ENCODE measurements around the gene RAI14. TPM values are rescaled to one million over a fixed set of nuclear protein-coding genes. Genes with fewer than 3 reads are reported as not detected.

The RAI14 gene
- total and polyA plus RNA-seq, 4 donors: 19.4 to 214 (median 73.1) TPM

GRCh38 chr5:34706084-34706483 lies 50.0 kb downstream of the RAI14 start:
- Histone ChIP-seq H3K4me1 (ENCODE audit: control insufficient read depth in 1 of 2, insufficient read depth in 2 of 2, low read length in 2 of 2) (peaks cover 4 to 12% of the 10 kb centered on the region in 2 donors), H3K36me3 (ENCODE audit: control insufficient read depth in 1 of 2, insufficient read depth in 2 of 2, low read length in 1 of 2) (no peaks in the 10 kb centered on the region), H3K9me3 (ENCODE audit: control insufficient read depth, low read length) (no peaks in the 10 kb centered on the region), H3K27me3 (ENCODE audit: control insufficient read depth in 1 of 2, insufficient read depth in 2 of 2, low read length in 1 of 2) (no peaks in the 10 kb centered on the region), H3K4me3 (ENCODE audit: low read length in 2 of 2) (no peak overlapping the region), H3K27ac (ENCODE audit: low read depth in 1 of 2, low read length in 2 of 2) (peak overlapping the region in 1 of 2 donors; percentile 82)
- intact Hi-C loops (cut with DNase I): loop anchor here in 1 of 2 donors (1.0 kb wide), 1 partner anchor 49 kb away; no protein-coding TSS in a partner anchor
- no peak for ATAC-seq (ENCODE audit: low FRiP score)
- no peak for DNase-seq
- 0 to 10% methylated on average over 1 of the region's 1 CpG for WGBS, 2 donors

DNA sequence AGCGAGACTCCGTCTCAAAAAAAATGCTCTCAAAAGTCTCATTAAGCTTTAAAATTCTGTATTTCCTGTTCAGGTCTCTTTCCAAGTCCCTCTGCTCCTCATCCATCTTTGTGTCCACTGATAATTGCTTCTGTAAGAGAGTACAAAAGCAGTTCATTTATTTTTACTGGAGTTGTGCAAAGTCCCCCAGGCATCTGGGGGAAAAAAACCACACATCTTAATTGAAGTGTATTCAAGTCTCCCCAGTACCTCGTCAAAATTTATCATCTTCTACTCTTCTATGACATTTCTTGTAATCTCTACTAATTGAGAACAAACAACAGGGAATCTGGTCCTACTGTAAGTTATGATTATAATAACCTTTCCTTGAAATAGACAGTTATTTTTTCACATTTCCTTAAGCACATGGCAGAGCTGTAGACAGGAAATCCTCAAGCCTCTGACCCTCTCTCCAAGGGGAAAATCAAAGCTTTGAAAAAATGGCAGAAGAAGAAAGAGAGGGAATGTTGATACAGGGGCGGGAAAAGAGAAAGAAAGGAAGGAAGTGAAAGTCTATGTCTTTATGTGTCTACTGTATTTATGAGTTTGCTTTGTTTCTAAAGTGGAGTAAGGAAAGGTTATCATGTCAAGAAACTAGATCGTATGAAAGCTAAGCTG lies 51.5 kb downstream of the RAI14 start:
- peaks cover 4 to 7% of the 10 kb centered on the region in 2 donors for H3K4me1 ChIP-seq (ENCODE audit: control insufficient read depth in 1 of 2, insufficient read depth in 2 of 2, low read length in 2 of 2)

GRCh38 chr5:34708777-34709176 lies 52.6 kb downstream of the RAI14 start:
- 78 to 83% methylated on average over 2 of the region's 2 CpGs for WGBS, 2 donors
- H3K27ac ChIP-seq (ENCODE audit: low read depth in 1 of 2, low read length in 2 of 2): peak overlapping the region in 1 of 2 donors; percentile 17
- no peak overlapping the region for H3K4me3 ChIP-seq (ENCODE audit: low read length in 2 of 2)
- H3K36me3 ChIP-seq (ENCODE audit: control insufficient read depth in 1 of 2, insufficient read depth in 2 of 2, low read length in 1 of 2): no peaks in the 10 kb centered on the region
- DNase-seq (no peak), ATAC-seq (ENCODE audit: low FRiP score) (no peak)
- intact Hi-C loops (cut with DNase I): no loop called here
- peaks cover 4 to 7% of the 10 kb centered on the region in 2 donors for H3K4me1 ChIP-seq (ENCODE audit: control insufficient read depth in 1 of 2, insufficient read depth in 2 of 2, low read length in 2 of 2)
- no peaks in the 10 kb centered on the region for H3K27me3 ChIP-seq (ENCODE audit: control insufficient read depth in 1 of 2, insufficient read depth in 2 of 2, low read length in 1 of 2)
- H3K9me3 ChIP-seq (ENCODE audit: control insufficient read depth, low read length): no peaks in the 10 kb centered on the region

More for the DNA sequence above, 51.5 kb downstream of the RAI14 start:
- Histone ChIP-seq H3K27ac (ENCODE audit: low read depth in 1 of 2, low read length in 2 of 2) (peak overlapping the region in 1 of 2 donors; percentile 43), H3K9me3 (ENCODE audit: control insufficient read depth, low read length) (no peaks in the 10 kb centered on the region), H3K4me3 (ENCODE audit: low read length in 2 of 2) (no peak overlapping the region), H3K36me3 (ENCODE audit: control insufficient read depth in 1 of 2, insufficient read depth in 2 of 2, low read length in 1 of 2) (no peaks in the 10 kb centered on the region), H3K27me3 (ENCODE audit: control insufficient read depth in 1 of 2, insufficient read depth in 2 of 2, low read length in 1 of 2) (no peaks in the 10 kb centered on the region)
- ATAC-seq (ENCODE audit: low FRiP score) (no peak), DNase-seq (no peak)
- 71 to 80% methylated on average over 5 of the region's 5 CpGs for WGBS, 2 donors
- intact Hi-C loops (cut with DNase I): no loop called here

- 12 to 13% methylated on average over 6 of the region's 6 CpGs for WGBS, 2 donors
- H3K4me3 ChIP-seq (ENCODE audit: low read length in 2 of 2): no peak overlapping the region
- peak overlapping the region; percentile 95 to 98 for H3K27ac ChIP-seq (ENCODE audit: low read depth in 1 of 2, low read length in 2 of 2)
- H3K27me3 ChIP-seq (ENCODE audit: control insufficient read depth in 1 of 2, insufficient read depth in 2 of 2, low read length in 1 of 2): no peaks in the 10 kb centered on the region
- ATAC-seq (ENCODE audit: low FRiP score): peak; percentile 12
- intact Hi-C loops (cut with DNase I): no loop called here
- H3K4me1 ChIP-seq (ENCODE audit: control insufficient read depth in 1 of 2, insufficient read depth in 2 of 2, low read length in 2 of 2): peaks cover 4 to 7% of the 10 kb centered on the region in 2 donors
- DNase-seq: no peak
- H3K36me3 ChIP-seq (ENCODE audit: control insufficient read depth in 1 of 2, insufficient read depth in 2 of 2, low read length in 1 of 2): no peaks in the 10 kb centered on the region
- no peaks in the 10 kb centered on the region for H3K9me3 ChIP-seq (ENCODE audit: control insufficient read depth, low read length)
Measured at GRCh38 chr5:34709861-34710673, 53.9 kb downstream of the RAI14 start.

GRCh38 chr5:34712565-34712964 lies 56.4 kb downstream of the RAI14 start:
- no peaks in the 10 kb centered on the region for H3K36me3 ChIP-seq (ENCODE audit: control insufficient read depth in 1 of 2, insufficient read depth in 2 of 2, low read length in 1 of 2)
- DNase-seq (no peak), ATAC-seq (ENCODE audit: low FRiP score) (no peak)
- intact Hi-C loops (cut with DNase I): no loop called here
- no peak overlapping the region for H3K27ac ChIP-seq (ENCODE audit: low read depth in 1 of 2, low read length in 2 of 2)
- H3K4me1 ChIP-seq (ENCODE audit: control insufficient read depth in 1 of 2, insufficient read depth in 2 of 2, low read length in 2 of 2): peaks cover 4 to 7% of the 10 kb centered on the region in 2 donors
- H3K4me3 ChIP-seq (ENCODE audit: low read length in 2 of 2): no peak overlapping the region
- 94 to 96% methylated on average over 4 of the region's 4 CpGs for WGBS, 2 donors
- no peaks in the 10 kb centered on the region for H3K9me3 ChIP-seq (ENCODE audit: control insufficient read depth, low read length)
- no peaks in the 10 kb centered on the region for H3K27me3 ChIP-seq (ENCODE audit: control insufficient read depth in 1 of 2, insufficient read depth in 2 of 2, low read length in 1 of 2)

DNA sequence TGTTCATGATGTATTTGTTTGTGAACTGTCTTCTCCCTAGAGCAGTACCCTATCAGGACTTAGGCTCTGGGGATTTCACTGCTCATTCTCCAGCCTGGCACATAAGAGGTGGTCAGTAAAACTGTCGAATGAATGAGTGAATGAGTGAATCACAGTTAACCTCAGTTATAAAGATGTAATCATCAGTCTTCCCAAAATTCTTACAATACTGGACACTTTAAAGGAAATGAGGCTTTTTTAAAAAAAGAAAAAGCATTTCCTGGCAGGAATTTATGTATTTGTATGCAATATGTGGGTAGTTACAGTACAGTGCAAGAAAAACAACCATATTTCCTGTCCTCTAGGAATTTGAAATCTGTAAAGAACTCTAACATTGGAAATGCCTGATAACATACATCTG lies 59.6 kb downstream of the RAI14 start:
- peaks cover 0 to 3% of the 10 kb centered on the region in 2 donors for H3K4me1 ChIP-seq (ENCODE audit: control insufficient read depth in 1 of 2, insufficient read depth in 2 of 2, low read length in 2 of 2)
- H3K27ac ChIP-seq (ENCODE audit: low read depth in 1 of 2, low read length in 2 of 2): peak overlapping the region; percentile 42 to 65
- WGBS, 2 donors: 12 to 28% methylated on average over 1 of the region's 1 CpG
- no peaks in the 10 kb centered on the region for H3K9me3 ChIP-seq (ENCODE audit: control insufficient read depth, low read length)
- no peaks in the 10 kb centered on the region for H3K27me3 ChIP-seq (ENCODE audit: control insufficient read depth in 1 of 2, insufficient read depth in 2 of 2, low read length in 1 of 2)
- DNase-seq (no peak), ATAC-seq (ENCODE audit: low FRiP score) (no peak)
- H3K36me3 ChIP-seq (ENCODE audit: control insufficient read depth in 1 of 2, insufficient read depth in 2 of 2, low read length in 1 of 2): peaks cover 0 to 3% of the 10 kb centered on the region in 2 donors
- intact Hi-C loops (cut with DNase I): loop anchor here in 1 of 2 donors (5.0 kb wide), 2 partner anchors 38 to 58 kb away; partner anchors contain the start of gene RAI14
- no peak overlapping the region for H3K4me3 ChIP-seq (ENCODE audit: low read length in 2 of 2)

DNA sequence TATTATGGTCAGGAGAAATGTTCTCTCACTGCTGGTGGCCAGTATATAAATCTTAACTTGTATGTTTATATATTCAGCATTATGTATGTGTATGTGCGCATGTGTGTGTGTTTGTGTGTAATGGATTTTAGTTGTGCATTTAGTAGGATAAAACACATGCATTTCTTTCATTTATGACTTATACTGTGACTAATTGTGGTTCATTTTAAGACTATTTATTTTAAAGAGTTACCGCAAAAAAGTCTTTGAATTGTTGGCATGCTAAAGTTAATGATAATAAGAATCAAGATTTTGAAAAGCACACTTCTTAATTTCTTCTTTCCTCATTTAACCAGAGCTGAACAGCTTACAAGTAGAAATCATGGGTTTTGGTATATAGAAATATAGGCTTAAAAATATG lies 60.9 kb downstream of the RAI14 start:
- no peaks in the 10 kb centered on the region for H3K27me3 ChIP-seq (ENCODE audit: control insufficient read depth in 1 of 2, insufficient read depth in 2 of 2, low read length in 1 of 2)
- WGBS, 2 donors: 59 to 67% methylated on average over 2 of the region's 2 CpGs
- no peak for DNase-seq
- H3K4me1 ChIP-seq (ENCODE audit: control insufficient read depth in 1 of 2, insufficient read depth in 2 of 2, low read length in 2 of 2): peaks cover 0 to 3% of the 10 kb centered on the region in 2 donors
- no peak for ATAC-seq (ENCODE audit: low FRiP score)
- intact Hi-C loops (cut with DNase I): loop anchor here in 1 of 2 donors (5.0 kb wide), 2 partner anchors 40 to 60 kb away; partner anchors contain the start of gene RAI14
- no peaks in the 10 kb centered on the region for H3K9me3 ChIP-seq (ENCODE audit: control insufficient read depth, low read length)
- peaks cover 0 to 3% of the 10 kb centered on the region in 2 donors for H3K36me3 ChIP-seq (ENCODE audit: control insufficient read depth in 1 of 2, insufficient read depth in 2 of 2, low read length in 1 of 2)
- no peak overlapping the region for H3K27ac ChIP-seq (ENCODE audit: low read depth in 1 of 2, low read length in 2 of 2)
- H3K4me3 ChIP-seq (ENCODE audit: low read length in 2 of 2): no peak overlapping the region

GRCh38 chr5:34717426-34718327 lies 61.5 kb downstream of the RAI14 start:
- H3K4me3 ChIP-seq (ENCODE audit: low read length in 2 of 2): no peak overlapping the region
- 15 to 19% methylated on average over 9 of the region's 9 CpGs for WGBS, 2 donors
- ATAC-seq (ENCODE audit: low FRiP score) (peak; percentile 68), DNase-seq (no peak)
- H3K27ac ChIP-seq (ENCODE audit: low read depth in 1 of 2, low read length in 2 of 2): peak overlapping the region; percentile 20 to 93
- H3K36me3 ChIP-seq (ENCODE audit: control insufficient read depth in 1 of 2, insufficient read depth in 2 of 2, low read length in 1 of 2): peaks cover 0 to 3% of the 10 kb centered on the region in 2 donors
- H3K9me3 ChIP-seq (ENCODE audit: control insufficient read depth, low read length): no peaks in the 10 kb centered on the region
- peaks cover 0 to 3% of the 10 kb centered on the region in 2 donors for H3K4me1 ChIP-seq (ENCODE audit: control insufficient read depth in 1 of 2, insufficient read depth in 2 of 2, low read length in 2 of 2)
- intact Hi-C loops (cut with DNase I): loop anchor here in 1 of 2 donors (5.0 kb wide), 2 partner anchors 40 to 60 kb away; partner anchors contain the start of gene RAI14
- H3K27me3 ChIP-seq (ENCODE audit: control insufficient read depth in 1 of 2, insufficient read depth in 2 of 2, low read length in 1 of 2): no peaks in the 10 kb centered on the region
